ENCODE measurements around the gene EEA1.
A peak's percentile ranks its signal among the peaks of the same experiment; 100 is the strongest.

Gene EEA1

DNA sequence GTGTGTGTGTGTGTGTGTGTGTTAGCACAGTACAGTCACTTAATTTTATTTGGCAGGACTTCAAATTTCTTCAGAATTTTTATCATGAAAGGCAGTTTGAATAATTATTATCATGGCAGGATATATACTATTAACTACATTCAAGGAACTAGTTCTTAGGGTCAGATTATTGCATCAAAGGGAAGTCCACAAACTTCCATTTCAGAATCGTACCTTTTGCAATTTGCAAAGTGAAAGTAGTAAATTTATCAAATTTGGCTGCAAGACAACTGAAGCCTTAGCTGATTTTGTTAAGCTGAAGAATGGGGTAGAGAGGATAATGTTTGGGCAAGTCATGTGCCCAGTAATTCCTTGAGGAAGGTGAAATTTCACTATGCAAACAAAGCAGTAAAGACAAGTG lies 158.1 kb downstream of the EEA1 start:
- peak in 1 of 2 donors; percentile 23 for DNase-seq (ENCODE audit: low read depth in 2 of 2)
- TF ChIP-seq, protein P1, sequence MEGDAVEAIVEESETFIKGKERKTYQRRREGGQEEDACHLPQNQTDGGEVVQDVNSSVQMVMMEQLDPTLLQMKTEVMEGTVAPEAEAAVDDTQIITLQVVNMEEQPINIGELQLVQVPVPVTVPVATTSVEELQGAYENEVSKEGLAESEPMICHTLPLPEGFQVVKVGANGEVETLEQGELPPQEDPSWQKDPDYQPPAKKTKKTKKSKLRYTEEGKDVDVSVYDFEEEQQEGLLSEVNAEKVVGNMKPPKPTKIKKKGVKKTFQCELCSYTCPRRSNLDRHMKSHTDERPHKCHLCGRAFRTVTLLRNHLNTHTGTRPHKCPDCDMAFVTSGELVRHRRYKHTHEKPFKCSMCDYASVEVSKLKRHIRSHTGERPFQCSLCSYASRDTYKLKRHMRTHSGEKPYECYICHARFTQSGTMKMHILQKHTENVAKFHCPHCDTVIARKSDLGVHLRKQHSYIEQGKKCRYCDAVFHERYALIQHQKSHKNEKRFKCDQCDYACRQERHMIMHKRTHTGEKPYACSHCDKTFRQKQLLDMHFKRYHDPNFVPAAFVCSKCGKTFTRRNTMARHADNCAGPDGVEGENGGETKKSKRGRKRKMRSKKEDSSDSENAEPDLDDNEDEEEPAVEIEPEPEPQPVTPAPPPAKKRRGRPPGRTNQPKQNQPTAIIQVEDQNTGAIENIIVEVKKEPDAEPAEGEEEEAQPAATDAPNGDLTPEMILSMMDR (IDR thresholded peaks at IDR 0.05; ENCODE audit: low read depth, low read length), result no peak
- no peak overlapping the region for H3K4me3 ChIP-seq (replicated peaks in 1 of 2; ENCODE audit: low read depth in 2 of 2, low read length in 2 of 2)

DNA sequence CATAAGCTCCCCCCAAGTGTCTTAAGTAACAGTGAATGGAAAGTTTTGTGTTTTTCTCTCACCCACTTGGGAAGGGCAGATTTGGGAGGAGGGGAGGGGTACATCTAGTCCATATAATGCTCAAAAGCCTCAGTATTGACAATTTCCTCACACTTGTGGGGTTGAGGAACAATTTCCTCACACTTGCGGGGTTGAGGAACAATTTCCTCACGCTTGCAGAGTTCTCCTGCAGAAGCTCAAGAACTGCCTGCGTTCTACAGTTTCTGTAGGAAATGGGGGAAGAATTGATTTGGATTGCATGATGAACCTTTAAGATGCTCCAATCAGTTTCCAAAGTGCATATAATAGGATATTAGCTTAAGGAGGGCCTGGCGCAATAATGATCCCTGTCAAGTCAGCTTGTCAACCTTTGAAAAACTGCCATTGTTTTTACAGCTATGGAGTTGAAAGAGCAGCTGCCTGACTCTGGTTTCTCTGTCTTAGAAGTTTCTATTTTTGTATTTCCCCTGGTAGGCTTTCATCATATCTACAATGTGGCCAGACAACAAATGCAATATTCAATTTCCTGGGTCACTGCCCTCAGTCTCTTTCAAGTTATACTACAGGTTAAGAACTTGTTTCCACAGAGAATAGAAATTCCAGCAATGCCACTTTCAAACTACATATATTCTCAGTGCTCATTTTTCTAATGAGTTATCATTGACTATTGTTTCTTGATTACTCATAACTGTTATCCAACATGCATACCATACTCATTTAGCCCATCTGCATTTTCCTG lies 159.8 kb downstream of the EEA1 start:
- DNase-seq (ENCODE audit: low read depth in 2 of 2), result peak; percentile 29 to 47

DNA sequence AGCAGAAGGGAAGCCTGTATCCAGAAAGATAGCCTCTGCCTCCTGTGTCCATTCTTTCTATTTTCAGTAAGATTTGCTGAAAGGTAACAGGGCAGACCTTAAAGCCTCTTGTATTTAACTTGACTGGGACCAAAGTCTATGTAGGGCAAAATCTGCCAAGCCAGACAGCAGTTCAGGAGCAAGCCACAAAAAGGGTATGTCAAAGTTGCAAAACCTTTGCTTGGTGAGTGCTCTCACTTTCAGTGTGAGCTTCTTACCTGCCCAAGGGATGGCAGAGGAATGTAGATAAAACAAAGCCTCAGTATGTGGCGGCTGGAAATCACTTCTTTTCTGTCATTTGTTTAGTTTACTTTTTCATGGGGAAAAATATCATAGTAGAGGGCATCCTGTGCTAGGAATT lies 163.2 kb downstream of the EEA1 start:
- DNase-seq (ENCODE audit: low read depth in 2 of 2), result no peak
- TF ChIP-seq, protein P1 (IDR thresholded peaks at IDR 0.05; ENCODE audit: low read depth, low read length), result no peak
- no peak overlapping the region for H3K4me3 ChIP-seq (replicated peaks in 1 of 2; ENCODE audit: low read depth in 2 of 2, low read length in 2 of 2)

More for the DNA sequence above, 159.8 kb downstream of the EEA1 start:
- TF ChIP-seq, protein P1 (IDR thresholded peaks at IDR 0.05; ENCODE audit: low read depth, low read length), result no peak
- H3K4me3 ChIP-seq (replicated peaks in 1 of 2; ENCODE audit: low read depth in 2 of 2, low read length in 2 of 2), result no peak overlapping the region

DNA sequence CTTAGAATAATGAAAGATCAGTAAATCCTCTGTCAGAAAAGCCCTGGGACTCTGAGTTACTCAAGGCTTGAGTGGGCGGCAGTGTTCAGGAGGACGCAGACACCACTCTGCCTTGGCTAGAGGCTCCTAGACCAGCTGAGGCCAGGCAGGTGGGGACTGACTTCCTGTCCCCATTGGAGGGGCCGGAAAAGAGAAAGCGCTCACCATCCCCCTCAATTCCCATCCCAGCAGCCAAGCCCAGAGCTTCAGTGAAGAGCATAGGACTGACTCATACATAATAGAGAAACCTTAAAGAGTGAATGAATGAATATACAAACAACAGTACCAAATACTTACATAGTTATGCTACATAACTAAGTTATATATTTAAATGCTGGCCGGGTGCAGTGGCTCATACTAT lies 164.3 kb downstream of the EEA1 start:
- H3K4me3 ChIP-seq (replicated peaks in 1 of 2; ENCODE audit: low read depth in 2 of 2, low read length in 2 of 2), result no peak overlapping the region
- TF ChIP-seq, protein P1 (IDR thresholded peaks at IDR 0.05; ENCODE audit: low read depth, low read length), result no peak
- DNase-seq (ENCODE audit: low read depth in 2 of 2), result peak in 1 of 2 donors; percentile 47

DNA sequence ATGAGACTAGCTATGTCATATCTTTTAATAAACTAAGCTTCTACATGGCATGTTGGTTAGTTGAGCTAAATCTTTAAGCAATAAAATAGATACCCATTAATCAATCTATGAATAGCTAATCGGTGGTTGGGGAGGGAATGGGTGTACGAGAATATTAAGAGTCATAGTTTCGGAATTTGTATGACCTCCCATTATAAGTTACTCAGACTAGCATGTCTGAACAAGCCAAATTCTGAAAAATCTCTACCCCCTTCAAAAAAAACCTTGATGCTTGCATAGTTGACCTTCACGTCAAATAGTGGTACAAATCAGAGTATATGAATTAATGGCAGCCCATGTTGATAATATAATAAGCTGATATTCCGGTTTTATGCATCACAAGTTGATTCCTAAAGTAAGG lies 166.3 kb downstream of the EEA1 start:
- TF ChIP-seq, protein P1 (IDR thresholded peaks at IDR 0.05; ENCODE audit: low read depth, low read length), result no peak
- no peak overlapping the region for H3K4me3 ChIP-seq (replicated peaks in 1 of 2; ENCODE audit: low read depth in 2 of 2, low read length in 2 of 2)
- DNase-seq (ENCODE audit: low read depth in 2 of 2), result no peak

DNA sequence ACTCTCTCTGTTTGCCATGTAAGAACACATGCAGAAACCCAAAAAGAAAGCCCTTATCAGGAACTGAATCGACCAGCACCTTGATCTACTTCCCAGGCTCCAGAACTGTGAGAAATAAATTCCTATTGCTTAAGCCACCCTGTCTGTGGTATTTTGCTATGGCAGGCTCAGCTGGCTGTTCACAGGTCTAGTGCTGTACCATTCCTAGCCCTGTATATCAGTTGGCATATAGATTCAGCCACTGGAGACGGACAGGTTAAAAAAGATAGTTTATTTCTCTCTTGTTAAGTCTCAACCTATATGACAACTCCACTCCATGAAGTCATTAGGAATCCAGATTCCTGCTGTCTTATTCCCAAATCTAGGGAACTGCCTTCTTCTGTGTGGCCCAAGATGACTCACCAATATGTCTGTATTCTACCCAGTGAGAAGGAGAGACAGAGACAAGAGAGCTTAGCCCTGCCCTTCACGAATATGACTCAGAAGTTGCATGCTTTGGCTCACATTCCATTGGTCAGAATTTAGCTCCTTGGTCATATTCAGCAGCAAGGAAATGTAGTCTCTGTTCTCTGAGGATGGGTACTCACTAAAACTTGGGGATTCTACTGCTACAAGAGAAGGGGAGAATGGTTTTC lies 169.3 kb downstream of the EEA1 start:
- DNase-seq (ENCODE audit: low read depth in 2 of 2), result peak; percentile 82 to 97
- TF ChIP-seq, protein P1 (IDR thresholded peaks at IDR 0.05; ENCODE audit: low read depth, low read length), result no peak
- no peak overlapping the region for H3K4me3 ChIP-seq (replicated peaks in 1 of 2; ENCODE audit: low read depth in 2 of 2, low read length in 2 of 2)
